T follicular helper cell (primary cell): ENCODE data around the gene PCDHGA6.
"Not testable (repeated sequence)": the region's sequence is repeated elsewhere in the genome, so short reads cannot be mapped to it uniquely, and the experiment has no call there.

ENCODE experiments used
- DNase-seq: peaks from one replicate; pipeline ENCODE4 v3.0.0-alpha.2; 2020; ENCODE audit warnings: low read depth

PCDHGA6 gene

GRCh38 chr5:141359790-141360426, 13.8 kb upstream of the PCDHGA6 start, which contains the start of gene PCDHGB2:
PCDHGB2 (plus strand) TSS chr5:141359994; CDS start chr5:141360136, 142 bp downstream.
- DNase-seq = no peak

GRCh38 chr5:141360685-141361084, 13.0 kb upstream of the PCDHGA6 start:
- DNase-seq = no peak

- DNase-seq = no peak
Measured at GRCh38 chr5:141362719-141363118, 11.0 kb upstream of the PCDHGA6 start.

- no peak for DNase-seq
Measured at GRCh38 chr5:141363952-141364660, 9.6 kb upstream of the PCDHGA6 start, which contains the start of gene PCDHGA5. PCDHGA5 (plus strand) TSS chr5:141364162; CDS start chr5:141364331, 169 bp downstream.

GRCh38 chr5:141366016-141366896, 7.4 kb upstream of the PCDHGA6 start:
- no peak for DNase-seq

GRCh38 chr5:141369994-141370848, 3.5 kb upstream of the PCDHGA6 start, which contains the start of gene PCDHGB3:
PCDHGB3 (plus strand) TSS chr5:141370242; CDS start chr5:141370395, 153 bp downstream.
- DNase-seq = no peak

GRCh38 chr5:141371572-141372475, 1.9 kb upstream of the PCDHGA6 start:
- no peak for DNase-seq

- DNase-seq = no peak
Measured at GRCh38 chr5:141374627-141375026, 936 bp downstream of the PCDHGA6 start.

GRCh38 chr5:141375444-141376155, 1.9 kb downstream of the PCDHGA6 start:
- not testable (repeated sequence) for DNase-seq

GRCh38 chr5:141382469-141383294, 9.0 kb downstream of the PCDHGA6 start, which contains the start of gene PCDHGA7:
PCDHGA7 (plus strand) TSS chr5:141382742; CDS start chr5:141382900, 158 bp downstream.
- DNase-seq = no peak

- no peak for DNase-seq
Measured at GRCh38 chr5:141383345-141383744, 9.7 kb downstream of the PCDHGA6 start.

GRCh38 chr5:141384471-141385267, 11.0 kb downstream of the PCDHGA6 start:
- no peak for DNase-seq

GRCh38 chr5:141387557-141388311, 14.0 kb downstream of the PCDHGA6 start, which contains the start of gene PCDHGB4:
PCDHGB4 (plus strand) TSS chr5:141387698; CDS start chr5:141387885, 187 bp downstream.
- not testable (repeated sequence) for DNase-seq

GRCh38 chr5:141388661-141389060, 15.0 kb downstream of the PCDHGA6 start:
- no peak for DNase-seq

GRCh38 chr5:141389153-141390042, 15.7 kb downstream of the PCDHGA6 start:
- DNase-seq = no peak
